NCI-H1092 (cell line): ENCODE results near the gene ABCA1.

Experiments used
- DNase-seq: peaks from one replicate; lab custom pipeline; 2025; lab: John Stamatoyannopoulos, UW

Gene ABCA1

DNA sequence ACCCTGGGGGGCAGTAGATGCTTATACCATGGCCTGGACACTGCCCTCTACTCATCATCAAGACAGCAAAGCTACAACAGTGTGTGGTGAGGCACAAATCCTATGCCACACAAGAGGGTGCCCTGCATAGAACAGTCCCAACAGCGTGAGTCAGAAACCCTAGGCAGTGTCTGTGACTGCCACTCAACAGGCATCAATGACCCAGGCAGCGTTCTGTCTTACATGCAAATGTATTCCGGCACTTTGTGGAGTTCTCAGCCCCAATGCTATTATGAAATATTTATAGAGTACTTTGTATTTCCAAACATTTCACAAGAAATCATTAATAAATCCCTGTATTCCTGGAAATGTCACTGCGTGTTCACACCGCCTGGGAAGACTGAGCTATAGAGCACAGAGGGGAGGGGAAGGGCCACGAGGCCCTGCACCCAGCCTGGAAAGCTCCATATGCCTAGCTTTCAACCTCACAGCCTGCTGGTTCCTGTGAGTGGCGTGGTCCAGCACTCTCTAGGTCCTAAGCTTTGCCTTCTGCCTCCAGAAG is 86.3 kb downstream of the ABCA1 start:
- no peak for DNase-seq

DNA sequence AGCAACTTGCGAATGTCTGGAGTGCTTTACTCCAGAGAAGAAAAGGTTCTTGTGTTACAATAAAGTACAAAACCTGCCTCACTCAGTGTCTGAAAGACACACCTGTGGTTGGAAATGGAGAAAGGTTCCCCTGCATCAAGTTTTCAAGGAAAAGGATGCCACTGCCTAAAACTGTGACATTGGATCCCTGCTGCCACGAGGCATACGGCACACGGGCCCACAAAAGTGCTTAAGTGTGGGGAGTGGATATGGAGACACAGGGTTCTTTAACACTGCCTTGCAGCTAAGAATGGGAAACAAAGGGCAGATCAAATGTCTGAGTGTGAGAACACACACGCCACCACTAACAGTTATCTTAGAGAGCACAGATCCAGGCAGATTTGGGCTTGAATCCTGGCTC is 89.0 kb downstream of the ABCA1 start:
- no peak for DNase-seq

DNA sequence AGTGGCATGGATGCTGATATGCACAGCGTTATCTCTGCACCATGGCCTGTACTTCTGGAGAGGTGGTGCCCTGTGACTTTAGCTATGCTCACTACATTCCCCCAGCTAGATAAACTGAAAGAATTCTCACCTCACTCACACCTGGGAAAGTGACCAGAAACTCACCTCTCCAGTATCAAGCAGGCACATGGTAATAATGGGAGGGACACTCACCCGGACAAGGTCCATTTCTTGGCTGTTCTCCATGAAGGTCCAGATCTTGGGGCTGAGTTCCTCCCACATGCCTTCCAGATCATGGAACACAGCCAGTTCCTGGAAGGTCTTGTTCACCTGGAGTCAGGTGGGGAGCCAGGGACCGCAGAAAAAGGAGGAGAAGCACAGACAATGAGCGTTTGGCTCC is 91.2 kb downstream of the ABCA1 start:
- no peak for DNase-seq

DNA sequence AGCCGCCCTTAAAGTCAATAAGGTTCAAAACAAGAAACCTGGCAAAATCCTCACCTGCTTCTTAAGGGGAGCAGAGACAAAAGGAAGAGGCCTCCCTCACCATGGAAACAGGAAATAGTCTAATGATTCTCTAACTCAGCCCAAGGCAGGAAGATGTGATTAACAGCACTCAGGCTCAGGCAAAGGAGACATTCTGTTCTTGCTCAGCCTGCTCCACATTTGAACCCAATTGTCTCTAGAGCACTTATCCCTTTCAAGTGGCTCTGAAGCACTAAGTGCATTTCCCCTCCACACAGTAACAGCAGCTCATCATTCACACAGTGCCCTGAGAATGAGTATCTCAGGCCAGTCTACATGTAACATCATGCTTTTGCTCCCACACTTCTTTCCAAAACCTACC is 91.7 kb downstream of the ABCA1 start:
- DNase-seq: peak; percentile 64

DNA sequence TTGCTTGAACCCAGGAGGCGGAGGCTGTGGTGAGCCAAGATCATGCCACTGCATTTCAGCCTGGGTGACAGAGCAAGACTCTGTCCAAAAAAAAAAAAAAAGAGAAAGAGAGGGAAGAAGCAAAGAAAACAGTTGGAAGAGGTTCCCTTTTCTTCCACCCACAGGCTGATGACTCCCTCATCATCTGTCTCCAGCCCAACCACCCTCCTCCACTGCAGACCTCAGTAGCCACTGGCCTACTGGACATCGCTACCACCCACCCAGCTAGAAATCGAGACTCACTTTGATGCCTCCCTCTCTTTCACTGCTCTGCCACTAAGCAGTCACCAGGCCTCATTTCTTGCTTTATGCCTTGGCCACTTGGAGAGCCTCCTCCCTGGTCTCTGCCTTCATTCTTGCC is 92.8 kb downstream of the ABCA1 start:
- no peak for DNase-seq

DNA sequence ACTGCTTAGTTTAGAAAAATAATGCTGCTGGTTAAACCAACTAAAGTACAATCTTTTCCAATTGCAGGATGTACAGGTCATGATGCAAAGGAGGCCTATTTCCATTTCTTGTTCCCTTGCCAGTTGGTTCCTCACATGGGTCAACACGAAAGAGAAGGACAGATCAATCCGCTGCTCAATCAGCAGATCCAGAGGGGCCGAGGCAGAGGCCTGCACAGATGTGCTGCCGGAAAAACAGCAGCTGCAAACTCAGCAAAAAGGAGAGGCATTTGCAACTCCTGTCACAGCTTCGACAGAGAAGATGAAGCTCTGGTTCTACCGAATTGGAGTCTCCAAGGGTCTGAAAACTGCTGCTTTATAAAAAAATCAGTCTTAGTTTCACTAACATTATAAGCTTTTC is 94.3 kb downstream of the ABCA1 start:
- DNase-seq: no peak

DNA sequence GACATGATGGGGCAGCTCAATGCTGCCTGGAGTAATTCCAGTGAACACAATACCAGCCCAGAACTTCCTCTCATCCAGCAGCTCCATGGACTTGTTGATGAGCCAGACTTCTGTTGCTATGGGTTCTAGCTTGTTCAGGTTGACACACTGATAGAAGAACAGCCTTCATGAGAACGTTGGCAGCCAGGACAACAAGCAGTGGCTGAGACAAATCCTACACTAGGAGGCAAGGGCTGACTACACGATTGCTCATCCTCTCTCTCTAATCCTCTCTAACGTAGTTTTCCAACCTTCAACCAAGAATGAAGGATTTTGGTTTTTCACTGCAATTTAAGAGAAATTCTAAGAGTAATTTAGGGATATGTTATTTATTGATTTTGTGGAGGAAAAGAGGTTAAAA is 96.3 kb downstream of the ABCA1 start:
- DNase-seq: no peak

DNA sequence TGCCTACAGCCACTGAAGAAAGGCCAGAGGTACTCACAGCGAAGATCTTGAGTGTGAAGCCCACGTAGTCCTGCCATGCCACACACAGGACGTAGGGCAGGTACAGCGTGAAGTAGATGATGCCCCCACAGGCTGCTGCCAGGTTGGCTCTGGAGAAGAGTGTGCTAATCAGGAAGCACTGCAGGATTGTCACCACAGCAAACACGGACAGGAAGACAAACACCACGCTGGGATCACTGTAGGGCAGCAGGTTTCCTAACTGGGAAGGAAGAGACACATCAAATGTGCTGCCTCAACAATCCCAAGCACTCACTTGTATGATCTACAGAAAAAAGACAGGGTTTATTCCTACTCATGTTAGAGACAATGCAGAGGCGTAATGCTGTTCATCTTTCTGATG is 101.0 kb downstream of the ABCA1 start:
- DNase-seq: no peak

DNA sequence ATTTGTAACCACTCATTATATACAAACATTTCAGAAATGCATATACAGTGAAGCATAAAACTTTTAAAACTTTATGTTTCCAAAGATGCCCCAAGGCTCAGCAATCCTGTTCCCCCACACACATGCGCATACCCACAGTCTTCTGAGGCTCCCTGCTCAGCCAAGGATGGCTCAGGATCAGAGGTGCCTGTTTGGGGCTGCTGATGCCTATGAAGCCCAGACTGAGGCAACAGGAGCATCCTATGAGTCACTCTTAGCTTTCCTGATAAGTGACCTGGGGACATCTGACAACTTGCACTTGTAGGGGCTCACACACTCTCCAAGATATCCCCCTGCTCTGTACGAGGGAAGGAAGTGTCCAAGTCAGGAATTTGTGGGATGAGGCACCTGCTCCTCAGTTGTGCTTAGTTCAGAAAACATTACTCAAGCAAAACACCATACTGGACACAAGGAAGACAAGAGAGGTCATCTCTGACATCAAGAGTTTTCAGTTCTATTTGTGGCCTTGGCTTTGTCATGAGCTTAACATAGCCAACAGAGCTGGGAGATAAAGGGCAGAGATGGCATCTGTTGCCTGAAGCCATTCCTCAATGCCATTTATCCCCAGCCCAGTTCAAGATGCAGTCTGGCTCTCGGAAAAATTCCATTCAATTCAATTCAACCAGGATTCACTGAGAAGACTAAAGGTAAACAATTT is 101.7 kb downstream of the ABCA1 start:
- DNase-seq: no peak

DNA sequence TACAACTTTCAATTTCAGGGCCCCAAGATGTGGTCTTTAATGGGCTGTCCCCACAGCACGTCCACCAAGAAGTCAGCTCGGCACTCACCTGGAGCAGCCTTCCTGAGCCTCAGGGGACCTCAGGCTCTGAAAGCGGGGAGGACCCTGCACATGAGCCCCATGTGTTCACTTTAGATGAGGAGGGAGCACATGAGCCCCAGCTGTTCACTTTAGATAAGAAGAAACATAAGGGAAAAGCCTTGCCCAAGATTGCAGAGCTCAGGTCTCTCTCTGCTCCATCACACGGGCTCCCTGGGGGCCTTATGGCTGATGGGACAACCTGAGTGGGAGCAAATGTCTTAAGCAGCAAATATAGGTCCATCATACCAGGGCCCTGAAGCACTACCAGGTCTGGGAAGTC is 107.6 kb downstream of the ABCA1 start:
- DNase-seq: no peak

DNA sequence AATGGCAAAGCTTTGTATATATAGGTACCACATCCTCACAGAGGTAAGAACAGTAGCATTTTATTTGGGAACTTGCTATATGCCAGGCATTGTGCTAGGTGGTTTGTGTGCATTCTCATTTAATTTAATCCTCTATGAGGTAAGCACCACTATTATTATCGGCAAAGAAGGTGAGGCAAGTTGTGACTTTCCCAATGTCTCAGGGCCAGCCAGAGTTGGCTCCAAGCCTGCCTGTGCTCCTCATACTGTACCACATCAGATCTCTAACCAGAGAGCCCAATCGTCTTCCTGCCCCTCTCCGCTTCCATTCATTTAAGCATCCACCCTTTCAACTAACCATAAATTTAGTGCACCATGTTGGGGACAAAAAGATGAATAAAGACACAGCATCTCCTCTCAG is 108.9 kb downstream of the ABCA1 start:
- no peak for DNase-seq

DNA sequence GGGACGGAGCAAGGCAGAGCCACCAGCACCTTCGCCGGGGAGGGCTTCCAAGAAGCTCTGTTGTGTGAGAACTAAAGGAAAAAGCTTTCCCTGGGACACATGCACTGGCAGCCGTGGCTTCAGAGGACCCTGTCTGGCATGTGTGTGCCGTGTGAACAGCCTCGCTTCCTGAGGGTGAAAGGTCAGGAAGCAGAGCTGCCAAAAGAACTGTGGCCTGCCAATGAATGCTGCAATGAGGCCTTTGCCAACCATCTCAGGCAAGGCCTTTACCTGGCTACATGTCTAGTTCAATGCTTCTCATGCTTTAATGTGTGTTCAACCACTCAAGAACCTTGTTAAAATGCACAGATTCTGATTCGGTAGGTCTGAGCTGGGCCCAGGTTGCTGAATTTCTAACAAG is 110.5 kb downstream of the ABCA1 start:
- no peak for DNase-seq

DNA sequence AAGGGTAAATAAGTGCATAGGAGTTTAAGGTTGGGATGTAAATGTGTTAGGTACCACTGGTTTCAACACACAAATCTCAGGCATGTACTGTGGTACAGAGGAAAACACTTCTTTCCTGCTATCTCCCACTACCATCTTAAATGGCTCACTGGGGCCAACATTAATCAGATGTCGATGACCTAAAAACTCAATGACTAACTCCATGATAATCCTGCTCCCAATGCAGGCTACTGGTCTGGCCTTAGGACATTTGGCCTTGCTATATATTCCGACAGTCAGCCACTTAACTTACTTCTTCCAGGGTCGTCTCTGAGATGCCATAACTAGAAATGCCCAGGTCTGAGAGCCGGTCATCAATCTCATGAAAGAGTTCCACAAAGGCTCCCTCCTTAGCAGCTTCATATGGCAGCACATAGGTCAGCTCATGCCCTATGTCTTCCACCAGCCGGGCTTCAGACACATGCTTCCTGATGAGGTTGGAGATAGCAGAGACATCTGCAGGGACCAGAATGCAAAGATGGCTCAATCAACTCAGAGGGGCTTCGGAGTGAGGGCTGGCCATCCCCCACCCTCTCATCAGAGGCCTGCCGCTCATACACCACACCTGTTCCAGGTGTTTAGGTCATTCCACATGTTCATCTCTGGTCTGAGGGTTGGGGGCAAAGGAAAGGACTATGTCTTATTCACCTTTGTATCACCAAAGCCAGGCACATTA is 111.9 kb downstream of the ABCA1 start:
- no peak for DNase-seq

DNA sequence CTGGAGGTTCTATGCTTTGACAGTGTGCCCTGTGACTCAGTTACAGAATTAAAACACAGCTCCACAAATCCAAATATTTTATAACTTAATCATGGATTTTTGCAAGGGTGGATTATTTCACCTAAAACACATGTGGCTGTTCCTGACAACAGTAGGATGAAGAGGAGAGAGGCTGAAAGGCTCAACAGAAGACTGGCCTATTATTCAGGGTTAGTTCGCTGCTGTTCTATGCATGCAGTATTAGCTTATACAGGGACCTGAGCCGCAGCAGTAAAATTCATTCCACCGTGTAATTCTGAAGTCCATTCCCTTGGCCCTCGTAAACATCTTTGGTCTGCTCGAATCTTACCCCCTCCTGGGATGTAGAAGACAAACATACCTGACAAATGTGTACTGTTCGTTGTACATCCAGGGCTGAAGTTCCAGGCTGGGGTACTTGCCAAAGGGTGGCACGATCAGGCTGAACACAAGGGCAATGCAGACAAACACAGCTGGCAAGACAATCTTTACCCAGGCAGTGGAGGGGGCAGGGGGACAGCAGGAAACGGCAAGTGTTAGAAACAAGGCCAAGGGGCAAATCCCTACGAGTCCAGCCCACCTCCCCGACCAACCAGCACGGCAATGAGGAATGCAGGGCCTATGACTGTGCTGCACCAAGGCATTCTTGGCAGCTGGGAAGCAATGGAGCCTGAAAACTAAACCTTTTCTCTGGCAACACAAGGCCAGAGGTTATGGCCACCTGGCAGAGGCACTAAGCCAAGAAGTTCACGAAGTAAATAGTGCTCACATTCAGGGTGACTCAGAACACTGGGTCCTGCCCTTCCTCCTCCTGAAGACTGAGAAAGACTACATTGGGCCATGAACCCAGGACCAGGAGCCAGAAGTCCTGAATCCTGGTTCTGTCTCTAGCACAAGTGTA is 117.3 kb downstream of the ABCA1 start:
- DNase-seq: peak; percentile 20

DNA sequence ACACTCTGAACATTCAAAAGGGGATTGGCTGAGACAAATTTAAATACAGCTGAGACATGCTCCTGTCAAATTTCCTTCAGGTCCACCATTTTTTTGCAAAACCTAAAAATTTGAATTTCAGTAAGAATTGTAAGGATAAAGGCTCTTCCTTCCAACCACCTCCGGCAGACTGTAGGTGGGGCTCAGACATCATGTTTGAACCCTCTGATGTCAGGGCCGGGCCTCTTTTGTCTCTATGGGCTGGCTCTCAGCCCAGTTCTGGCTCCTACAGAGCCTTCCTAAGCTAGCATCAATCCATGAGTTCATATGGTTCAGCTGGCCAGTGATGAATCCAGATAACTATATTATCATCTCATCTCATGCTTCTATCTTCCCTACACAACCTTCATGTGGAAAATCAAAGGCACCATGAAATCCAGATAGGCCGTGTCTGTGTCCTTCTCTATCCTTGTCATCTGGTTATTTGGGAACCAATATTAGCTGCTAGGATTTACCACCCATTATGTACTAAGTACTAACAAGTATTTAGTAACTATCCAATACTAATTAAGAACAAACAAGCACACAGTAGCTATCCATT is 119.8 kb downstream of the ABCA1 start:
- peak; percentile 81 for DNase-seq

DNA sequence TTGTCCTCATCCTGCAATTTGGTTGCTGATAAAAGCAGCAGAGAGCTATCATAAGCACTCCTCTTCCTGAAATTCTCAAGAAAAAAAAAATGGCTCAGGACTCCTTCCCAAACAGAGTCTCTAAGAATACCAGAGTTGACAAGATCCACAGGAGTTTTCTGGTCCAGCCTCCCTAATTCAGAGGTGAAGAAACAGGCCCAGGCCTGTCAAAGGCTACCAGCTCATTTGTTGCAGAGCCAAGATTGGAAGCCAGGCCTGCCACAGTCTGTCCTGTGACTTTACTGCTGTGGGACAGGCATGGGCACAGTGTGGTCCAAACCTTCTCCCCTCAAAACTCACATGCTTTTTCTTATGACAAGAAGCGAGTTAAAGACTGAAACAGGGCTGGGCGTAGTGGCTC is 122.5 kb downstream of the ABCA1 start:
- DNase-seq: no peak

DNA sequence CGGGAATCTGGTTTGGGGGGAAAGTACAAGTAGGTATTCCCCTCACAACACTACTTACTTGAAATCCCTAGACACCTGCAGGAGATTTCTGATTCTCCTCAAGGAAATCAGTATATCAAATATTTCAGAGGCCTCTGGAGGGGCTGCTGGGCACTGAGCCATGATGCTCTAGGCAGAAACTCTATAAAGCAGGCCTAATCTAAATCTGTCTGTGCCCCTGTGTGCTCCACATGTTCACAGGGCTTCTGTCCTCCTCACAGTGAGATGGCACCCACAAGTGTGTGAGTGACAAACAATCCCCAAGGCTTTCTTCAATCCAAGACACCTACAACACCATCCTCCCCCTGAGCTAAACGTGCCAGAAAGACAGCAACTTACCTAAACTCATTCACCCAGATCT is 125.0 kb downstream of the ABCA1 start:
- DNase-seq: no peak

DNA sequence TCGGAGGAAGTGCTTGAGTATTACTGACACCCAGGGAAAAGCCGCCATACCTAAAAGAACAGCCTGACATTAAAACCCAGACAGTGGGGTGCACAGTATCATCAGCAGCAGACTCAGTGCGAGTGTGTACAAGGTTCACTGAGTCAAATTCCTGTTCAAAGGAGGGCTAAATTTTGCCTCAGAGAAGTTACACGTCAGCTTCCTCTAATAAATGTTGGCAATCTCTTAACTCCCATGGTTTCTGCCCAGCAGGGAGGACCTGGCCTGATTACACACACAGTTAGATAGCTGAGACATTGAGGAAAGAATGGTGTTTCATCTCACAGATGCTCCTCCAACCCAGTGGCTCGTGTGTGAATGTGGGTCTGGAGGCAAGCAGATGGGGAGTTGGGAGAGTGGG is 125.8 kb downstream of the ABCA1 start:
- DNase-seq: no peak

DNA sequence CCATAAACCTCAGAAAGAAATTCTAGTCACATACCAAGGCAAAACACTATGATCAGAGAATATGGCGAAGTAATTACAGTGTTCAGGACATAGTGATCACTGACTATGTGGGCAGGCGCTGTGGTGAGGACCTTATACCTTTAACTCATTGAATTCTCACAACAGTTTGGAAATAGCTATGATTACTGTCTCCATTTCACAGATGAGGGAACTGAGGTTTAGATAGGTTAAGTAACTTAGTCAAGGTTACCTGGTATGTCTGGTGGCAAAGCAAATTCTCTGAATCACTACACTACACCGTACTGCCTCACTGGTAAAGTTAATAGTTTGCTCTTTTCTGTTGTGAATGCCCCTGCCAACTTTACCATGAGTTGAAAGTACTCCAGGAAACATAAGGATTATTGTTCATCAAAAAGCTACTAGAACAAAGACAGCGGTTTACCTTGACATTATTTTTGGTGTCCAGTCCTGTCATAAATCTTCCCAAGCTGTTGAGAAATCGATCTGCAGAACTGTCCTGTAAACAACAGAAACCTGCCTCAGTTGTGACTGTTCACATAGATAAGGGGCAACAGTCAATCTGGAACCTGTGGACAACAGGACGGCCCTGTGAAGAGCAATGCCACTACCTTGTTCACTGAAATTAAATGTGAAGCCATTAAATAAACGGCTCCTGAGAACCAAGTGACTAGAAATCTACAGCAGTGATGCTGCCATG is 127.7 kb downstream of the ABCA1 start:
- no peak for DNase-seq

DNA sequence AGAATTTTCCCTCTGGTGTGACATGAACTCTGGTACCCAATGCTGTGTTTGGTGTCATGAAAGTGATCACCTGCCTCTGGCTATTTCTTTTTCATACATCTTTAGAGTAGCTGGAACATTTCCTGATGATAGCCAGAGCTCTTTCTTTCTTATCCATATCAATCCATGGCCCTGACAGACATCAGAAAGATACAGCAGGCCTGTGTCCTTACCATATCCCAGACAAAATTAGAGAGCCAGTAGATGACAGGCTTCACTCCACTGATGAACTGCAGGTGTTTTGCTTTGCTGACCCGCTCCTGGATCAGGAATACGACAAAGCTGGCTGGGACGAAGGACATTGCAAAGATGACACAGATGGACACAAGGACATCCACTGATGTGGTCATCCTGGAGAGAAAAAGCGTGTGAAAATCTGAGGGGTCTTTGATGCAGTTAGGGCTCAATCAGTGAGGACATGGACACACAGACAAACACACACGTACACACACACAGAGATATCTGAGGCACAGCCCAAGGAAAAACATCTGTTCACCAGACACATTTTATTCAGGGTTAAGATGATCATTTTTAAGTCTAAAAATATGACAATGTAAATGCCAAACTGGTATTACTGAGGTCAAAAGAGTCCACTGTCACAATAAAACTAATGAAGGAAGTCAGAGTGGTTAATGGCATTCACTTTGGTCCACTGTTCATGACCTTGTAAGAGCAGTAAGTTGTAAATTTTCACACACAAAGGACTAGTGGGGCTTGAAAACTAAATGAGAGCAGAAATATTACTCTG is 129.6 kb downstream of the ABCA1 start:
- no peak for DNase-seq

DNA sequence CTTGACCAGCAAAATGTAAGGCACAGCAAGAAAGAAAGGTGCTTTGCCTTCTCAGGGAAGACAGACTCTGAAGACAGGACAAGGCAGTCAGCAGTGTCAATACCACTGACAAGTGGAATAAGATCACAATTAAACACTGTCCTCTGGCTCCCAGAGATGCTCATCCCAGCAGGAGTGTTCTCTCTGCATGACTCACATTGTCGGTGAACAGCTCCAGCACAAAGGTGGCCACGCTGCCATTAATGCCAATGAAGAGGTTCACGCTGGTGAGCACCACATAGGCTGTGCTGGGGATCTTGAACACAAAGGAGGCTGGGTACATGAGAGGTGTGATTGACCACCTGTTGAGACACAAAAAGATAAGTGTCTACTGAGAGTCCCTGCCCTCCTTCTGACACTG is 132.1 kb downstream of the ABCA1 start:
- DNase-seq: no peak
